Putamen (tissue), 1 donor: ENCODE results near the gene SLC35F1.

ENCODE experiments used
- DNase-seq: peaks from one replicate; pipeline ENCODE4 v3.0.0-alpha.2; 2016; ENCODE audit warnings: low spot score

The SLC35F1 gene

GRCh38 chr6:118313762-118314161, 406.7 kb downstream of the SLC35F1 start:
- no peak for DNase-seq

DNA sequence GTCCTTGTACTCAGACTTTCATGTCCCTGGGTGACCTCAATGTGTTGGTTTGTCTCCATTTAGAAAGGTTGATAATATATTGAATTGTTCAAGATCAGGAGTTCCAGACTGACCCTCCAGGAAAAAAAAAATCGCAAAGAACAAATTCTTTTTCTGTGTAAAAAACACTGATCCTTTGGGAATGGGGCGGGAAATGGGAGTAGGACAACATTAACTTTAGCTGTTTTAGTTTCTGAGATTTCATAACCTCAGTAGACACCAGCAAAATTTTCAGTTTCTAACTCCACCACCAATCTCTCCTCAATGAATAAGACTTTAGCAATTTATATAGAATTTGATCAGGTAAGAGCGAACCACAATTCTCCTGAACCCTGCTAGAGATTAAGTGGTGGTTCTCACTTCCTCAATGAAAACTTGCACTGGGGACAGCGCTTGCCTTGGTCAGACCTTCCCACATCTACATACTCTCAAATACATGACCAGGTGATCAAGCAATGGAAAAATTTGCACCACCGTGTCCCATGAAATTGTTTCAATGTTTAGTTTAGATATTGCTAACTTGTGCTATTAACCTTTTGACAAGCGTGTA, 409.8 kb downstream of the SLC35F1 start:
- no peak for DNase-seq

DNA sequence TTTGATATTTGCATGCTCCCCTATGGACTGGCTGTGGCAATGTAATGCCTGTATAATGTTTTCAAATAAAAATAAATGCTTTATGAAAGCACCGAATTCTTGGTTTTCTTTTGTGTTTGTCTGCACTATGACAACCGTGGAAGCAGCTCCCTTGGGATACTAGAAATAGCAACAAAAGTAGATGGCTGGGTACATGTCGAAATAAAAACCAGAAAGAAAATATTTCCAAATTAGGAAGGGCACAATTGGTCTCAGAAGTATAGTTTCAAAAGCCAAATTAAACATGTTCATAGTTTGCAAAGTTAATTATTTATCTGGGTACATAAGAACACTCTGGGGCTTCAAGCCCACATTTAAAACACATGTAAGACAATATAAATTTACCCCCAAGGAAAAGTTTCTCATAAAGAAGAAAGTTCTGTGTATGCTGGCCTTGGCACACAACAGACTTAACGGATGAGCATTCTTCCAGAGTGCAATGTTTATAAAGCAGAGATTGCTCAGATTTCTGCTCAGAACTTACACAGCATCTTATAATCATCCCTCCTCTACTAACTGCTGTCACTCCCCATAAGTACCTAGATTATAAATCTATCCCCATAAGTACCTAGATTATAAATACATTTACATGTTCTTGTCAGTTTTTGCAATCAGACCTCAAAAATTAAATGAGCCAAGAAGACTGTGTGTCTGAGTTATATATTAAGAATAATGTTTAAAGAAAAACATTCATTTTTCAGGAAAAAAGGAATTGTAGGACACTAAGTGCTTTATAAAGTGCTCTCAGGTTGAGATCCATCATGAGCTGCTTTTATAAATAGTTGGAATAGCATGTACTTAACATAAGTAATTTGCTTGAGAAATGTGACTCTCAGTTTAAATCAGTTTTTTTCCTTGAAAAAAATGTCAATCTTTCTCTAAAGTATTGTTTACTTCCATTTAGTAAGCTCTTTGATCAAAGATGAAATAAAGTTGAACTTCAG, 410.8 kb downstream of the SLC35F1 start:
- DNase-seq = no peak

GRCh38 chr6:118318648-118319047, 411.6 kb downstream of the SLC35F1 start:
- no peak for DNase-seq

GRCh38 chr6:118319416-118319815, 412.4 kb downstream of the SLC35F1 start:
- no peak for DNase-seq

GRCh38 chr6:118319894-118320649, 413.0 kb downstream of the SLC35F1 start:
- no peak for DNase-seq

DNA sequence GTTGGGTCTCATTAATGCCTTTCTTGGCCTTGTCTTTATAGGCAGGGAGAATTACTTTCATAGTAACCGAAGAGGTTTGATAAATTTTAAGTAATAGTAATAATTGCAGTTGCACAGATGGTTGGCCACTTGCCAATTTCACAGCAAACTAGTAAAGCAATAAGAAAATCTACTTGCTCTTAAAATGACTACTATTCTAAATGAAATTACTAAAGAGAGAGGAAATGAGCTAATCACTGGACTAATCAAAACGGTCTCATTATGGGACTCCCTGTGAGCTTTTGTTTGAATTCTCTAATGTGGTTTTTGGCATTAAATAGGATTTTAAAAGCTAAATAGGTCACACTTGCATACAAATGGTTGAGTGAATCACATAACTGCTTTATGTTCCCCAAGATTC, 413.6 kb downstream of the SLC35F1 start:
- DNase-seq = no peak

GRCh38 chr6:118324116-118324515, 417.1 kb downstream of the SLC35F1 start:
- no peak for DNase-seq

DNA sequence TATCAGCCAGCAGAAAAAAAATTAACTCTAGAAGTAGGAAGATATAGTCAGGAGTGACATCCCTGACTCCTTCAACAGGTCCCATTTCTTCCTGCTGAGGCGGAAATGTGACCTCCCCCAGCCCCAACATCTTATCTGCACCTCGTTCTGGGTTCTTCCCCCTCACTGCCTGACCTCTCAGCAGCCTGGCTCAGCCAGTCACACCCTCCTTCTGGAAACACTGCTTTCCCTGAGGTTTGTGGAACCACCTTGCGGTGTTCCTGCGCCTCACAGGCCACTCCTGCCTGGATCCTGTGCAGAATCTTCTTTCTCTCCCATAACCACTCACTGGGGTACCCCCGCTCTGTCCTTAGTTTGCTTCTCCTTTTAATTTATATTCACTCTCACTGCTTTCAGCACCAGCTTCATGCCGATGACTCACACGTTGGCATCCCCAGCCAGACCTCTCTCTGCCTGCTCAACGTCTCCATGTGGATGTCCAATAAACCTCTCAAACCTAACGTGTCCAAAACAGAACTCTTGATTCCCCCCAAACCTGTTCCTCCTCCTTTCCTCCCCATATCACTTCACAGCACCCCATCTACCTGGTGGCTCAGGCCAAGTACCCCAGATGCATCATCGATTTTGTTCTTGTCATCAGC, 418.3 kb downstream of the SLC35F1 start:
- no peak for DNase-seq

GRCh38 chr6:118326712-118327111, 419.6 kb downstream of the SLC35F1 start:
- no peak for DNase-seq

DNA sequence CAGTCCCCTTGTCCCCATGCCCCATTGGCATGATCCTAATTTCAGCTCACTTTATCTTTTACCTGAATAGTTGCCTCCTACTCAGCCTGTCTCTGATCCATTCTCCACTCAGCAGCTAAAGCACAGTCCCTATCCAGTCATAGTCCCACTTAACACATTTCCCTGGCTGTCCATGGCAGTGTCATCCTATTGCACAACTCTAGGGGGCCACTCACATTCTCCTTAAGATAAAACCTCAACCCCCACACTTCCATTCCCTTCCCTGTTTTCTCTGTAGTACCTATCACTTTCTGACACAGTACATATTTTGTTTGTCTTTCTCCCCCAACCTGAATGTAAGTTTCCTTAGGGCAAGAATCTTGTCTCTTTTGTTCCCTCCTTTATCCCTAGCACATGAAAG, 420.2 kb downstream of the SLC35F1 start:
- no peak for DNase-seq

DNA sequence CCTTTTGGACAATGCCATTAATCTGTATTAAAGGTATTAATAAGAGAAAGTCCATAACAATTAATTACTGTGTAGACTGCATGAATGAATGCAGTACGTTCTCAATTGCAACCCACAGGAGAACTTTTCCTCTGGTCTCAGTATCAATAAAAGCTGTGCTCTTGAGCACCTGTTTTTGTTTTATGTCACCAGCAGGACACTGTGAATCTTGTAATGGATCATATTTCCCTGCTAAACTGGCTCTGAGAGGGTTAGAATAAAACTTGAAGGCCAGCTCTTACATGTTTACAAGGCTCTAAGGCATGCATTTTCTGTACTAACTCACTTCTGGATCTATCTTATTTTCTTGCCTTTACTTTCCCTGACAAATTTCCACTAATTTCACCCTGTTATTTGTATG, 426.7 kb downstream of the SLC35F1 start:
- DNase-seq = no peak

DNA sequence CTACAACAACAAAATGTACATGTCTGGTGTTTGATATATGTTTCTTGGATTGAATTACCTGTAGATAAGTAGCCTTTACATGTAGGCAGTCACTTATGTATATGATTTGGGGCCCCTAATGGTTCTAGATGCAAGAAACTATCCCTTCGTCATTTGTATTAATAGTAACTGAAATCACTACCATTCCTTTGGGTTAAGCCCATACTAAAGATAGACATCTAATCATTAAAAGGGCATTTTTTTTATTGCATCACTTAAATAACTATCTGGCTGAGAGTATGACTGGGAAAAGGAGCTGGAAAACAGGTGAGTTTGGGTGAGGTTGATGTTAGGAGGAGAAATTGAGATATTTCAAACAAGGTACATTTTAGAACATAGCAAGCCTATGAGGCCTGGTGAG, 427.6 kb downstream of the SLC35F1 start:
- DNase-seq = no peak

- DNase-seq = no peak
Observed at GRCh38 chr6:118335325-118335816, 428.3 kb downstream of the SLC35F1 start.

GRCh38 chr6:118344014-118344670, 437.1 kb downstream of the SLC35F1 start:
- no peak for DNase-seq

GRCh38 chr6:118350881-118351430, 443.9 kb downstream of the SLC35F1 start:
- no peak for DNase-seq

DNA sequence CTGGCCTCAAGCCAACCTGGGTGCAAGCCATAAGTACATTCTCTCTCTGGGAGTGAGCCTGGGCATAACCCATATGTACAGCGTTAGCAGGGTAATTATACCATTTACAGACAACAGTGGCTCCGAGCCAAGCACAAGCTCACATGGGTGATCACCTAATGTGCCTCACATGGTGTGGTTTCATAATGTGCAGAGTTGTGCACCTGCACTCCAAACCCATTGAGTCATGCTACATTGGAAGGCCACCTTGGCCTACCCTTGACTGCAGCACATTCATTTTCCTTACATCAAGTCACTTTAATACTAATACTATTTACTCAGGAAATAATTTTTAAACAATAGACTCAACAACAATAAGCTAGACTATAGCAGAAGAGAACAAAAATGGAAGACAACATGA, 446.5 kb downstream of the SLC35F1 start:
- DNase-seq = no peak

DNA sequence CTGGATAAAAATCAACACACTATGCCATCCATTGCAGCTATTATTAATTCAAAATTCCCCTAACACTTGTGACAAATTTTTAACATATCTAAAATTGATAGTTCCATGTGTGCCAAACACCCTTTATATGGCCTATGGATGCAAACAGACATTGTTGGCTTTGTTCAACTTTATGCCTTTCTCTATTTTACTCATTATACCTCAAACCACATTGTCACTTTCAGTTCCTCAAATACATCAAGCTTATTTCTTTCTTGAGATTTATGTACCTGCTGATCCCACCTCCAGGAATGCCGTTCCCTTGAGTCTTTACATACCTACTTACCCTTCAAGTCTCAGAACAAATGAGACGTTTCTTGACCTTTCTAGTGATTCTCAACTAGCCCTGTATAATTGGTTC, 447.6 kb downstream of the SLC35F1 start:
- no peak for DNase-seq

- no peak for DNase-seq
Observed at GRCh38 chr6:118356054-118356453, 449.0 kb downstream of the SLC35F1 start.

- no peak for DNase-seq
Observed at GRCh38 chr6:118356686-118357085, 449.6 kb downstream of the SLC35F1 start.
